GM21717 (cell line): ENCODE results near the gene LRRC53.
A peak's percentile ranks its signal among the peaks of the same experiment; 100 is the strongest.

Experiments used
- ATAC-seq: cut with Tn5 transposase; IDR thresholded peaks from one replicate; pipeline ENCODE4 v1.9.1; 2021; ENCODE audit warnings: mild to moderate bottlenecking, moderate library complexity; ENCODE audit not compliant: unreplicated experiment

The LRRC53 gene, protein sequence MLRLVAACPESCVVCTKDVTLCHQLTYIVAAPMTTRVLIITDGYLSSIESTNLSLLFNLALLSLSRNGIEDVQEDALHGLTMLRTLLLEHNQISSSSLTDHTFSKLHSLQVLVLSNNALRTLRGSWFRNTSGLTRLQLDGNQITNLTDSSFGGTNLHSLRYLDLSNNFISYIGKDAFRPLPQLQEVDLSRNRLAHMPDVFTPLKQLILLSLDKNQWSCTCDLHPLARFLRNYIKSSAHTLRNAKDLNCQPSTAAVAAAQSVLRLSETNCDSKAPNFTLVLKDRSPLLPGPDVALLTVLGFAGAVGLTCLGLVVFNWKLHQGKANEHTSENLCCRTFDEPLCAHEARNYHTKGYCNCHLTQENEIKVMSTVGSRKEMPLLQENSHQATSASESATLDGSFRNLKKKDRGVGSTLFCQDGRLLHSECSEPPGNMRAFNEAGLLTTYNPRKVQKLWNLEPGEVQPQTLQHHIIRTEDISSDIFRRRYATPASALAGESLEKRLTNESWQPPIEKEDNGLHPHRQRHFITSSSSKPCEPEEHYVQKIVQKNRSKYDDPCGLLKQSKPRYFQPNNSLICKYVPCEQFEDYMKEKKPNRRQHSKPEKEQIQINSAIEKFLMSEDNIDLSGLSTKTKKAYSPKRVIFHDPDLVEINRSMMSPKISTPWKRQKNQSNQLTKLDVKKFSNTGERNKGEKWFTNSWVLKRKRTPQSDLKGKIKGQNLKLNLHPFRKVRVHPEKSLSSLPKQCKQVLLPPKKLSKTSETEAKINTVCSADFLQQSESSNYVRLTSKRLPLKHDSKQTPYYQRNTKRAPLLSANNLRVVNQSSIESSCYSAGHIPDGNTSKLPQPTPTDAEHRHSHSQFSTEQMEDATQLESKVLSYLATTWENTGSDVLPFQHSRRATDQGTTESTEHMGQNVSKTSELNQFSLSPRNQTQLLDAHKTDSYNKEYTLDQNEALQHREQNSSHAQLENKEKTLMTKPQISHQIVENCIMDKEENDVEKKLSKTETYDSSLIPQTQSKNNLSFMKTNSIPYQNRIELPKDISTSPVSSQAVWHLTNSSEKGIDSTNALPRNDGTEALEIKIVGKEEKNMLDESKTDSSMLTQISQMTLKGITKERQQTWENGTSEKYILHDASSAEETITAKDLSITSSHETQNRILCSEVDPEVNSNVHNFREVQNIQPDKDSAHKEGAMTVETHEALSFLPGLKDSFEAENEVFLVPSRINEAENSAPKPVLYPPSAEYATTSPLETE

DNA sequence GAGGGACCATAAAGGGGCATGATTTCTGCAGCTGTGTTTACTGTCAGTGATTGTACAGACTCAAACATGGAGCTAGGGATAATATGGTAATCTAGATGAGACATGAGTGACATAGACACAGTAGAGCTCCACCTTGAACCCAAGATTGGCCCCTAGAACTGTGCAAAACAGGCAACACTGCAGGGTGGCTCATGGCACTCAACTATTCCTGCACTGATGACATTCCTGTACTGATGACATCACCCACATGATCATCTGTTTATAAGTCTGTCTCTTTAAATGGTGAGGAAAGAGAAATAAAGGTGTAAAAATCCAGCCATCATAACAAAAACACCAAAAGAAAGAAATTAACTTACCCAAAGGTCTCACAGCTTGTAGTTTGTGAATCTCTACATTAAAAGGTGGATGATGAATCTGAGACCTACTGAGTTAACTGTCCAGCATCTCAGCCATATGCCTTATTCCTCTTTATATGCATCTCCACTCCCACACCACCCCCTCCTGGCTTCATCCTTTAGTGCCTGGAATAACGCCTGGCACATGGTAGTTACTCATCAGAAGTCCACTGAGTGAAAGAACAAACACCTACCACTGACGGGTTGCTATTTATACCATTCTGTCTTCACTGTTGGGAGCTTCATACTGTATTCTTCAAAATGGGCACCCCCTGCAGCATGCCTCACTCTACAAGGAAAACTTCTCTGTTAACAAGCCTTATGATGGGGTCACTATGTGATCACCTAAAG, at the start of gene LRRC53:
TSS of gene LRRC53 (minus strand) at position 442 of the 746 bp plus-strand sequence. CDS start 29,262 bp downstream, outside the sequence.
- no peak for ATAC-seq

DNA sequence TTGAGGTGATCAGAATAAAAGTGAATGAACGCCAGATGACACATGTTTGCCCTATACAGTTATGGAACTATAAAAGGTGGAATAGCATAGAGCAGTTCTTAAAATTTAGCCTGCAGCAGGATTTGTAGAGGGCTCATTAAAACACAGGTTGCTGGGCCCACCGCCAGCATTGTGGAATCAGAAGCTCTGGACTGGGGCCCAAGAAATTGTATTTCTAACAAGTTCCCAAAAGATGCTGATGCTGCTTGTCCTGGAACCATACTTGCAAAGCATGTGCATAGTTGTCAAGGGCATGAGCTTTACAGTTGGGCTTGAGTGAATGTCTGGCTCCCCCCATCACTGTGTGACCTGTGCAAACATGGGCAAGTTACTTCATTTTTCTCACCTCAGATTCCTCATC, 37.5 kb upstream of the LRRC53 start:
- no peak for ATAC-seq

DNA sequence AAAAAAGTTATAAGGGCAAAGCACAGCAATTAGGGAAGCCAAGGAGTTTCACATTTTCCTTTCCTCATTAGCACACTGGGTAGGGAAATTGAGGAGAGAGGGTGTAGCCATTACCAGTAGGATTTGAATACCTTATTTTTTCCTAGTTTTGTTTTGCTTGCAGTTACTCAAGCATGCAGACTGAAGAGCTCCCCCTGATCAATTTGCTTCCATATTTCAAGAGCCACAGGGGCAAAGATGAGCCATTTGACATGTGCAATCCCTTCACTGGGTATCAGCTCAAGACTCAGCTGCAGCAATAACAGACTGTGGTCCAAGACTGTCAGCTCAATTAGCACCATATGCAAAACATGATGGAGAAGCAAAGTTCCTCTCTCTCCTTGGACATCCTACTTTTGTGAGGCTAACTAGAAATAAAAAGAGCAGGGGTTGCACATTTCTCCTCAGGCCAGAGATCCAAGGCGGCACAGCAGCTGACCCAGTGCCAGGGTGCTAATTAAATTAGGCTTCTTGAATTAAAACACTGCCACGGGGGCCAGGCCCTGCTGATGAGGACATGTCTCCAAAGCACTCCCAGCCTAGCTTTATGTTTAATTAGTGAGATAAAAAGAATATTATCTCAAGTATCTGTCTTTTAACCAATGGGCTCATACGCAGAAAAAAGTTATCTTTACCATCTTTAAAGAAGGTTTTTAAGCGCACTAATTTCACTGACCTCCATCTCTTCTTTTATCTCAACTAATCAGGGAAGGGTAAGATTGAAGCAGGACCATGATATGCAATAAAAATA, 36.7 kb upstream of the LRRC53 start:
- no peak for ATAC-seq

DNA sequence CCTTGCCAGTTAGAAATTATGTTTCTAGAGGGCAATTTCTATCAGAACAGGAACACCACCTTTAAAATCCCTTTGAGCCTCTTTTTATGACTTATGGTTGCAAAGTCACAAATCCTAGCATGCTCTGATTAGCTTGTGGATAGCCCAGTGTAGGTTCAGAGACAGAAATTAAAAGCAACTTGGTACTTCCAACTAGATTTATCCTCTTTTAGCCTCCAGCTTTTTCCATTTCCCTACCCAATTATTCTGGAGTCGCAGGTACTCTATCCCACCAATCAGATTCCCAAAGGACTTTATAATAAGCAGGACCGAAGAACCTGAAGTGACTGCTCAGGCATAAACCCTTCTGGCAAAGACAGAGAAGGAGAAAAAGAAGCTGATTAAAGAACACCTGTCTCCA, 33.4 kb upstream of the LRRC53 start:
- ATAC-seq: no peak

DNA sequence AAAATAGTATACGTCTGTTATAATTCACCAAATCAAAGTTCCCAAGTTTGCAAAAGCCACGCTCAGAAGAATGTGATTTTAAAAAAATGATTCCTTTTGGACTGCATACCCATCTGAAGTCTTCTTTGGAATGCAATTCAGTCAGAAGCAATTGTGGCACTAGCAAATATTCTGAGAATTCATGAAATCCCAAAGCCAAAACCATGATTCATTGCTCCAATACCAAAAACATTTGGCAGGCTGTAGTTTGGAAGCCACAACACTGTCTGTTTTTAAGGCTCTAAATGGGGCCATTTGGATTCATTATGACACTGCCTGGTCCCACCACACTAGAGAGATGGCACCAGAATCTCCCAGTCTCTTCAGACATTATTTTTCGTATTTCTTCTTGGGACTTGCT, 21.8 kb upstream of the LRRC53 start:
- no peak for ATAC-seq

DNA sequence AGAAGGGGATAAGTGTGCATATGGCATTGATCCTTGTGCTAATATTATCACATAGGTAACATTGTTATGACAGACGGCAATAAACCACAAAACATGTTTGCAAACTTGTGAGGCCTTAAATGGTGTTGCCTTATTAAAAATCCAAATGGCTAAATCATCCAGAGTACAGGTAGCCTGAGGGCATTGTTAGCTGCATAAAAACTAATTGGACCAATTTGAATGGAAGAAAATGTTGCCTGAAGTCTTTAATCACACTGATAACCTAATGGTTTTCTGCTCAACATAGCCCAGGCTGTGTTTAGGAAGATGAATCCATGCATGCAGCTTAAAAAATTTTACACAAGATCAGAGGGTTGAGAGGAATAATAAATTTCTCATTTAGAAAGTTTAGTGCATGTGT, 19.4 kb upstream of the LRRC53 start:
- ATAC-seq: no peak

DNA sequence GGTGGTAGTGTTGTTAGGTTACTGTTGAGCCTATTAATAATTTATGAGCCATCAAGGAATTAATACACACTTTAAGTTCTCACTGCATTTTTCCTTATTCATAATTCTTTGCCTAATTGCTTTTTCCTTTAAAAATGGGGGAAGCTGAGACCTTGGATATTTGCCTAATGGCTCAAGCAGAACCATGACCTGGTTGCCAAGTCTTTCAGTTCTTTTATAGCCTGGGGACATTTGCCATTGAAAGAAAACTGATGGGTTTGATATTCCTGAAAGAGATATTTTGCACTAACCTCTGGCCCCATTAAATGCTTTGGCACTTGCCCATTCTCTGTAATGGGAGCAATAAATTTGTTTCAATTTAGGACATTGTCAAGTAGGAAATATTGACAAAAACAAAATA, 18.5 kb upstream of the LRRC53 start:
- no peak for ATAC-seq

DNA sequence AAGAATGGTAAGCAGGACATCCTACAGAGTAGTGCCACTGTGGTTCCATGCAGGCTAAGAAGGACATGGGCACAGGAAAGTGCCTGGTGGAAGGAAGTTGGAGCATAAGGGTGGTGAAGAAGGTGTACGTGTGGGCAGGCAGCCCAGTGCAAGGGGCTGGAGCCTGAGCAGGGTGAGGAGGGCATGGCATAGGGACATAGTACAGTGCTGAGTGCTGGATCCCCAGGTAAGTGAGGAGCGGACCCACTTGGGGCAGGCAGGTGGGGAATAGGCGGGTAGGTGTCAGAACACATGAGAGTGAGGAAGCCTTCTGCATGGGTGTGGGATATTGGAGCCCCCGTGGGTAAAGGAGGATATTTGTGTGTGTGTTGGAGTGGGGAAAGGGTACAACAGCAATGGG, 15.7 kb upstream of the LRRC53 start:
- no peak for ATAC-seq

DNA sequence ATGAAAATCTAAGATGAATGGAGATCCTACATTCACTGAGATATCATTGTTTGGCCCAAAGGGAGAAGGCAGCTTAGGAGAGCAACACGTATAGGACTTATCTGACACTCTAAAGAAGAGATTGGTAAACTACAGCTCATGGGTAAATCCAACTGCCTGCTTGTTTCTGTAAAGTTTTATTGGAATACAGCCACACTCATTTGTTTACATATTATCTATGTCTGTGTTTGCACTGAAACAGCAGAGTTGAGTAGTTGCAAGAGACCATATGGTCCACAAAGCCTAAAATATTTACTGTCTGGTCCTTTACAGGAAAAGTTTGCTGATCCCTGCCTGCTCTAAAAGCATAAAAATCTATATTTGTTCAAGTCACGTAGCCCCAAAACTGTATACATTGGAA, 14.3 kb upstream of the LRRC53 start:
- ATAC-seq: no peak

DNA sequence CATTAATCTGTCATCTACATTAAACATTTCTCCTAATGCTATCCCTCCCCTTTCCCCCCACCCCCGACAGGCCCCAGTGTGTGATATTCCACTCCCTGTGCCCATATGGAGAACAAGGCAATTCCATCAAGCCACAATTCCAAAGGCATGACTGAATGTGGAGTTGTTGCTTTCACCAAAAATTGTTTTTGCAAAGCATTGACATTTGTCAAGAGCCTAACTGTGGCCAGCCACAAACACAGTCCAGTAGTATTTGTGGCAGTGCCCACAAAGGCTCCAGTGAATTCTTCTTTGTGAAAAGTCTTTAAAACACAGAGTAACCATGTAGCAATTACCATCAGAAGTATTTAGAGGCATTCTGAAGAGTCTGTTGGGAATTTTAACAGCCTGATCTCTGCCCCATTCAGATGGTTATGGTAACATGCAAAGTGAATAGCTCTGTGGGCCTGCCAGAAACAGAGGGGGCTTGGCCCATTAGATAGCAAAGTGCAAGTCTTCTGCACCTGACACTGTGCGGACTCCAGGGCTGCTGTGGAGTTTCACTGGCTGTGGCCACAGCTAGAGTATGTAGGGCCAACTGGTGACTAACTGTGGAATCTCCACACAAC, 11.6 kb upstream of the LRRC53 start:
- no peak for ATAC-seq

DNA sequence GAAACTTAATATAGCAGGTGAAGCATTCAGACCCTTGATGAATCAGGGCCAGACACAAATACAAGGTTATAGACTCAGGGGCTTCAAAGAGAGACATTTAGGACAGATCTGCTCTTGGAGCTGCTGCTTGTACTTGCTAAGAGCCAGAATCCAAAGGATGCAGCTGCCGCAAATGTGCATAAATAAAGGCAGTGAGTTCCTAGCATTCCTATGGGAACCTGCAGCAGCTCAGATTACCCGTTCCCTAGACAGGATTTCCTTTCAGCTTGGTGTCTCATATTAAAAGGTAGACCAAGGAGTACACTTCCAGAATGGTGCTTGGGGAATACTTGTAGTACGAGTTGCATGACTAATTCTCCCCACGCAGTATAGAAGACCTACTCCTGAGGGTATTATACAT, 9.7 kb upstream of the LRRC53 start:
- ATAC-seq: no peak

DNA sequence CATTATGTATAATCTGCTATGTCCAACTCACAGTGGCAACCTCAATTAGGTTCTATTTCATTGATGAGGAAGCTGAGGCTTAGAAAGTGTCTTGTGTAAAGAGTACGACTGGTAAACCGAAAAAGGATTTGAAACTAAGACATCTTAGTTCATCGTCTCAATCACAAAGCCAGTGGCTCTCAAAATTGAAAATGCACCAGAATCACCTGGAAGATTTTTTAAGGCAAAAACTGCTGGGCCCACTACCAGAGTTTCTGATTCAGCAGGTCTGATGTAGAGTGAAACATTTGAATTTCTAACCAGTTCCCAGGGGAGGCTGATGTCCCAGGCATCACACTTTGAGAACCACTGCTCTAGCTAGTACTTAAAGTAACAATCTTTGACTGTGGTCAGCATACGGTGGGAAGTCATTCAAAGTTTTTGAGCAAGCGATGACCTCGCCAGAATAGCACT, 5.2 kb upstream of the LRRC53 start:
- peak; percentile 88 for ATAC-seq

DNA sequence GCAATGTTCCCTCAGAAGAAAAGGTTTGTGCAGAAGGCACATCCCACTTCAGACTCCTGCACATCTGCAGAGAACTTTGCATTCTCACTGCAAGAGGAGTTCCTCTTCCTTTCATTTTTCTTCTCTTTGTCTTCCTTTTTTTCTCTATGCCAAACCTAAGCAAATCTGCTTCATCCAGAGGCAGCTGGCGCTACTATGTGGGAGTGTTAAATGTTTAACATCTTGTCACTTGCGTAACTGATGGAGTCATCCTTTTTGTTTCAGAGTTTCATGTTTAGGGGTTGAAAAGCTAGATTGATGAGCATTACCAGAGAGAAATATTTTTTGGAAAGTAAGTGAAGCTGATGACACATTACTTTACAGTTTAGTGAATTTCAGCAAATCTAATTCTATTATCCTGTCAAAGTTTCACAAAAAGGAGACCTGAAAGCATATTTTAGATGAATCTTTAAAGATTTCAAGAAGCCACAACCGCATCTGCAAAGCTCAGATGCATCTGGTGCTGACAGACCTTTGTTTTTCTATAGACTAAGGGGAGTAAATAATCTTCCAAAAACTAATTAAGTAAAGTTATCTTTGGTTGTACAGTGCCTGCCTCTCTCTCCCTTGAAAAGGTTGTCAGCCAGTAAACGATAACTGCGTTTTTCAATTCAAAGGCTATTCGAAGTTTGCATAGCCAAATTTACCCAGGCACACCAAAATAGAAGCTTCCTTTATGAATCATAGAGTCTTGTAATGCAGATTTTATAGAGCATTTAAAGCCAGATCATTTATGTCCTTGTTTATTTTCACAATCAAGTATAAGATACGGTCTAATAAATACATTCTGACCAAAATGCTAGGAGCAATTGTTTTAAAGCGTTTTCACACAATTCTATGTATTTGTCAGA, 1.2 kb upstream of the LRRC53 start:
- no peak for ATAC-seq

DNA sequence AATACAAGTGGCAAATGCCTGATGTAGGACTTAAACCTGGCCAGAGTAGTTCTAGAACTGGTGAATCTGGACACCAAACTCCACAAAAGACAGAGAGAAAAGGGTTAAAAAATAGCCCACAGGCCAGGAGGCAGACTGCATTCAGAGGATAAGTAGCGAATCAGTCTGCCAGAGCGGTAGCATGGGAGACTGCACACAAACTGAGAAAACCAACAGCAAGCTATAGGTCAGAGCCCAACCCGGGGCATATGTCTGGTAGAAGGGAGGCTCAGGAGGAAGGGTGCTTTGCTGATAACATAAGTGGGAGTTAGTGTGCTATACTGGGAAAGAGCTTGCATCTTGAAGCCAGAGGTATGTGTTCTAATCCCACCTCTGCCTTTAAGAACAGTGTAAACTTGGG, 4.0 kb downstream of the LRRC53 start:
- no peak for ATAC-seq

DNA sequence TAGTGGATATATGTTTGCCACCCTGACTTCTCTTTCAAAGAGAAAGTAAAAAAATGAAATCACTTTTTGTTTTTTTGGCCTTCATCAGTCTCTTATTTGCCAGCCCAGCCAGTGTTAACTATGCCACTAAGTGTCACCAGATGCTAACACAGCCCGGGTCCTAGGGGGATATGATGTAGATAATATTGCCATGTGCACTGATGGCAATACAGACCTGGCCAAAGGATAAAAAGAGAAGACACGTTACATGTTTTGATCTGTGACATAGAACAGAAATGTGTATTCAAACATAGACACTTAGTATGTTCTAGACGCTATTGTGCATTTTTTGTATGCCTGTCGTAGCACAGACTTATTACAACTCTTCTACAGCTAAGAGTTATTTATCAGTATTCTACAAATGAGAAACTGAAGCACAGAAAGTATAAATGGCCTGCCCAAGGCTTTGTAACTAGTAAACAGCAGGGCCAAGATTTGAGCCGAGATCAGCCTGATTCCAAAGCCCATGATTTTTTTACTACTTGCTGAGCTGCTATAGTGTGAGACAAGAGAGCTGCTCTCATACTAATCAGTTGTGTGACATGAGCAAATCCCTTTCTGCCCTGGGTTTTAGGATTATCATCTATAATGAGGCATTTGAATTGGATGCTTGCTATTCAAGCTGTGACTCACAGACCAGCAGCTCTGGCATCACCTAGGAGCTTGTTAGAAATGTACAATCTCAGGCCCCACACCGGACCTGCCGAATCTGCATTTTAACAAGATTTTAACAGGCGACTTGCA, 6.3 kb downstream of the LRRC53 start:
- ATAC-seq: no peak

DNA sequence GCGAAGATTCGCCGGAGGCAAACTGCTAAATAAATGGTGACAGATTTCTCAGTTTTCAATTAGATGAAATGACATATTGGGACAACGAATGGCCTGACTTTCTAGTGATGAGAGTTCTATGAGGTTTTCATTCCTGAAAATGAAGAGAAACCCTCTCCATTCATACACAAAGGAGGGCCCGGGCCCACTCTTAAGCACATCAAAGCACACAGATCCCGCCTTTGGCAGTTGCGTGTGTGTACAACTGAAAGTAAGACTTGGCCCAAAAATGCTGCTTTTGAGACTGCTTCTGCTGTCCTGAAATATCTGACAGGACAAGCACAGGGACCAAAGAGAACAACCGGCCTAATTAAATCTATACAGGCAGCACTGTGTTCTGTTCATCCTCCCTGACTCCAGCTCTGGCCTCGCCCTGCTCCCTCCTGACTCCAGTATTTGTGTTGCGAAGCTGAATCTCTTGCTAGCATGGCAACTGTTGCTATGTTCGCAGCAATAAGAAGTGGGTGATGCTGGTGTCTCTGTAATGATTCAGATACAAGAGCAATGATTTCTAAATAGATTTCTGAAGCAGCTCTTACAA, 7.4 kb downstream of the LRRC53 start:
- ATAC-seq: no peak
